ENCODE results near the gene IGSF23. TPM values are rescaled to one million over a fixed set of nuclear protein-coding genes. Genes with fewer than 3 reads are reported as not detected.
"Not testable (repeated sequence)": the region's sequence is repeated elsewhere in the genome, so short reads cannot be mapped to it uniquely, and the experiment has no call there.

The IGSF23 gene
- total RNA-seq, 4 donors from 2014 or later, result not detected

DNA sequence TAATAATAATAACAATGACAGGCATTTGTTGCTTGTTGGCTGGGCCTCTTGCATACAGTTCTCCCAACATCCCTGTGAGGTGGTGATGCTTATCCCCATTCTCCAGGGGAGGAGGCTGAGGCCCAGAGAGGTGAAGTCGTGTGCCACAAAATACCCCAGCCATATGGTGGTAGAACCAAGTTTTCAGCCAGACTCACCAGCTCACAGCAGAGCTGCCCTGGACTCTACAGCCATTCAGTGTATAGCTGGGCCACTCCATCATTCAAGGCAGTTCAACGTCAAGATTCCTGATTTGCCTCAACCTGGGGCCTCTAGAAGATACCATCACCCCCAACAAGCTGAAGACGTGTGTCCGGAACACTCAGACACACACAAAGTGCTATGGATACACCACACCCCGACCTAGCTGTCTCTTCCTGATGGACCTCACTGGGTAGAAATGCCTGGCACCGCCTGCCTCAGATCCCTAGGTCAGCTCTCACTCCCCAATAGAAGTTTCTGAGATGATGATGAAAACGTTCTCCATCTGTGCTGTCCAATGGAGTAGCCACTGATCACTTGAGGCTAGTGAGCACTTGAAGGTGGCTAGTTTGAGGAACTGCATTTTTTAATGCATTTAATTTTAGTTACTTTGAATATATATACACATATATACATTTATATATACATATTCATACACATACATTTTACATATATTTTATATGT, 53.6 kb downstream of the IGSF23 start:
- intact Hi-C loops (cut with DNase I; ENCODE audit: low total_unique reads), result no loop called here
- Histone ChIP-seq H3K9me3 (no peaks in the 10 kb centered on the region), H3K27me3 (no peaks in the 10 kb centered on the region), H3K27ac (no peak overlapping the region), H3K4me1 (no peaks in the 10 kb centered on the region), H3K36me3 (peaks cover 0 to 7% (median 1%) of the 10 kb centered on the region in 4 donors), H3K4me3 (no peak overlapping the region)
- WGBS, 2 donors (ENCODE audit: low coverage in 1 of 2), result 79 to 88% methylated on average over 5 to 7 of the region's 7 CpGs
- no peak for DNase-seq
- in situ Hi-C loops (cut with MboI; ENCODE audit: low pct_ligation_motif_present in 1 of 4, low pct_unique_long_range_greater_than_20kb in 1 of 4, low sequenced_read_pairs in 3 of 4), result no loop called here
- no peak for TF ChIP-seq POLR2A (IDR thresholded peaks at IDR 0.05)
- TF ChIP-seq, protein P1, sequence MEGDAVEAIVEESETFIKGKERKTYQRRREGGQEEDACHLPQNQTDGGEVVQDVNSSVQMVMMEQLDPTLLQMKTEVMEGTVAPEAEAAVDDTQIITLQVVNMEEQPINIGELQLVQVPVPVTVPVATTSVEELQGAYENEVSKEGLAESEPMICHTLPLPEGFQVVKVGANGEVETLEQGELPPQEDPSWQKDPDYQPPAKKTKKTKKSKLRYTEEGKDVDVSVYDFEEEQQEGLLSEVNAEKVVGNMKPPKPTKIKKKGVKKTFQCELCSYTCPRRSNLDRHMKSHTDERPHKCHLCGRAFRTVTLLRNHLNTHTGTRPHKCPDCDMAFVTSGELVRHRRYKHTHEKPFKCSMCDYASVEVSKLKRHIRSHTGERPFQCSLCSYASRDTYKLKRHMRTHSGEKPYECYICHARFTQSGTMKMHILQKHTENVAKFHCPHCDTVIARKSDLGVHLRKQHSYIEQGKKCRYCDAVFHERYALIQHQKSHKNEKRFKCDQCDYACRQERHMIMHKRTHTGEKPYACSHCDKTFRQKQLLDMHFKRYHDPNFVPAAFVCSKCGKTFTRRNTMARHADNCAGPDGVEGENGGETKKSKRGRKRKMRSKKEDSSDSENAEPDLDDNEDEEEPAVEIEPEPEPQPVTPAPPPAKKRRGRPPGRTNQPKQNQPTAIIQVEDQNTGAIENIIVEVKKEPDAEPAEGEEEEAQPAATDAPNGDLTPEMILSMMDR (IDR thresholded peaks at IDR 0.05), result no peak
- TF ChIP-seq POLR2AphosphoS5 (IDR thresholded peaks at IDR 0.05), result no peak
- TF ChIP-seq EP300 (IDR thresholded peaks at IDR 0.05; ENCODE audit: low read depth), result no peak

DNA sequence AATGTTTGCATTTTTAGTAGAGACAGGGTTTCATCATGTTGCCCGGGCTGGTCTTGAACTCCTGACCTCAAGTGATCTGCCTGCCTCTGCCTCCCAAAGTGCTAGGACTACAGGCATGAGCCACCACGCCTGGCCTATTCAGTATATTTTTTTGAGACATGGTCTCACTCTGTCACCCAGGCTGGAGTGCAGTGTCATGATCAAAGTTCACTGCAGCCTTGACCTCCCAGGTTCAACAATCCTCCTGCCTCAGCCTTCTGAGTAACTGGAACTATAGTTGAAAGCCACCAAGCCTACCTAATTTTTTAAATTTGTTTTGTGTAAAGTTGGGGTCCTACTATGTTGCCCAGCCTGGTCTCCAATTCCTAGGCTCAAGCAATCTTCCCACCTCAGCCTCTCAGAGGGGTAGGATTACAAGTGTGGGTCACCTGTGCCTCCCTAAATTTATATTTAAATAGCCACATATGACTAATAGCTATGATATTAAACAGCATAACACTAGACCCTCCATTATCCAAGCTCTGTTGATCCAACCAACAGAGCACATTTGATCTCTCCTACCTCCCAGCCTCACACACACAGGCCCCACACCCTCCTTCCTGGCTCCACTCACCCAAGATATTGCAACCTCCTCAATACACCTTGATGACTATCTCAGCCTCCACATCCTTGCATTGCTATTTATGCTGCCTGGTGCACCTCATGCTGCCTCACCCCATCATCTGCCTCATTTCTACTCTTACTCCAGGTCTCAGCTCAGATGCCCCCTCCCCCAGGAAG, 55.8 kb downstream of the IGSF23 start:
- Histone ChIP-seq H3K4me3 (no peak overlapping the region), H3K27me3 (no peaks in the 10 kb centered on the region), H3K36me3 (no peaks in the 10 kb centered on the region), H3K9me3 (no peaks in the 10 kb centered on the region), H3K27ac (no peak overlapping the region), H3K4me1 (no peaks in the 10 kb centered on the region)
- in situ Hi-C loops (cut with MboI; ENCODE audit: low pct_ligation_motif_present in 1 of 4, low pct_unique_long_range_greater_than_20kb in 1 of 4, low sequenced_read_pairs in 3 of 4) (no loop called here), intact Hi-C loops (cut with DNase I; ENCODE audit: low total_unique reads) (no loop called here)
- TF ChIP-seq EP300 (IDR thresholded peaks at IDR 0.05; ENCODE audit: low read depth) (no peak), POLR2A (IDR thresholded peaks at IDR 0.05) (no peak), POLR2AphosphoS5 (IDR thresholded peaks at IDR 0.05) (no peak)
- TF ChIP-seq, protein P1 (IDR thresholded peaks at IDR 0.05), result no peak
- 80 to 83% methylated on average over 1 to 2 of the region's 2 CpGs for WGBS, 2 donors (ENCODE audit: low coverage in 1 of 2)
- DNase-seq, result no peak

DNA sequence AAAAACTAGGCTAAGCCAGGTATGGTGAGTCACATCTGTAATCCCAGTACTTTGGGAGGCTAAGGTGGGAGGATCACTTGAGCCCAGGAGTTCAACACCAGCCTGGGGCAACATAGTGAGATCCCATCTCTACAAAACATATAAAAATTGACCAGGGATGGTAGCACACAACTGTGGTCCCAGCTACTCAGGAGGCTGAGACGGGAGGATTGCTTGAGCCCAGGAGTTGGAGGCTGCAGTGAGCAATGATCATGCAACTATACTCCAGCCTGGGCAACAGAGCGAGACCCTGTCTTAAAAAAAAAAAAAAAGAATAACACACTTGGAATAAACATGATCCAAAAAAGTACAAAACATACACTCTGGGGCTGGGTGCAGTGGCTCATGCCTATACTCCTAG, 56.7 kb downstream of the IGSF23 start:
- DNase-seq; H3K9me3 ChIP-seq; in situ Hi-C loops (cut with MboI; ENCODE audit: low pct_ligation_motif_present in 1 of 4, low pct_unique_long_range_greater_than_20kb in 1 of 4, low sequenced_read_pairs in 3 of 4); H3K4me1 ChIP-seq; intact Hi-C loops (cut with DNase I; ENCODE audit: low total_unique reads); H3K27me3 ChIP-seq; H3K36me3 ChIP-seq; H3K27ac ChIP-seq; H3K4me3 ChIP-seq: not testable (repeated sequence)
- WGBS, 2 donors (ENCODE audit: low coverage in 1 of 2), result 60 to 97% methylated on average over 1 to 2 of the region's 2 CpGs

DNA sequence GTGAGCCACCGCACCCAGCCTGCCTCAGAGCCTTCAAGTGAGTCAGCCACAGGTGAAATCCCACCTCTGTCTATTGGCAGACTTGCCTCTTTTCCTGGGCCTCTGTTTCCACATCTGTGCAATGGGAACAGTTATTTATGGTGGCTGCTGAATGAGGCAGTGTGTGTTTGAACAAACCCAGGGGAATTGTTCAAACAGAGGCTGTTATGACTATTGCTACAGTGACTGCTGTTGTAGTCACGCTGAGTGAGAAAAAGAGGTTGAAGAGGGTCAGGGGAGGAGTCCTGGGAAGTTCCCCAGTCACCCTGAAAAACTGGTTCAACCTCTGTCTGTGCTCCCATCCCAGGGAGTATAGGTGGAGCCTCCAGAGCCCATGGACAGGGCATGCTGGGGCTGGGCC, 58.0 kb downstream of the IGSF23 start, which contains the start of gene CEACAM19:
CEACAM19 (plus strand) TSS at position 83 of the 400 bp plus-strand sequence. CDS start 450 bp downstream, outside the sequence.
- intact Hi-C loops (cut with DNase I; ENCODE audit: low total_unique reads), result no loop called here

More for the DNA sequence above, 58.0 kb downstream of the IGSF23 start, which contains the start of gene CEACAM19:
- in situ Hi-C loops (cut with MboI; ENCODE audit: low pct_ligation_motif_present in 1 of 4, low pct_unique_long_range_greater_than_20kb in 1 of 4, low sequenced_read_pairs in 3 of 4), result no loop called here
- Histone ChIP-seq H3K9me3 (no peaks in the 10 kb centered on the region), H3K27ac (no peak within 1 kb of the TSS), H3K4me1 (no peaks in the 10 kb centered on the region), H3K27me3 (no peaks in the 10 kb centered on the region), H3K4me3 (no peak within 1 kb of the TSS), H3K36me3 (no peaks in the 10 kb centered on the region)
- TF ChIP-seq, protein P1 (IDR thresholded peaks at IDR 0.05), result no peak
- TF ChIP-seq POLR2AphosphoS5 (IDR thresholded peaks at IDR 0.05), result no peak
- no peak for TF ChIP-seq EP300 (IDR thresholded peaks at IDR 0.05; ENCODE audit: low read depth)
- no peak for TF ChIP-seq POLR2A (IDR thresholded peaks at IDR 0.05)
- 0 to 67% methylated on average over 1 to 2 of the region's 2 CpGs for WGBS, 2 donors (ENCODE audit: low coverage in 1 of 2)
- no peak for DNase-seq

All from transverse colon (tissue), 4 donors.